ENCODE data around the gene FZD2.

GRCh38 chr17:44555099-44555498 is 2.2 kb upstream of the FZD2 start:
- TF ChIP-seq CTCF (IDR thresholded peaks at IDR 0.05; ENCODE audit: insufficient read depth, low read length, poor library complexity, severe bottlenecking): no peak
- TF ChIP-seq EZH2phosphoT487 (conservative IDR thresholded peaks at IDR 0.05; ENCODE audit: low read length): no peak

Measured in SU-DHL-6 (cell line).